Type B pancreatic cell (in vitro differentiated cells): ENCODE data around the gene CLDN2. TPM values are rescaled to one million over a fixed set of nuclear protein-coding genes. Genes with fewer than 3 reads are reported as not detected.

Experiments
- DNase-seq: peaks from one replicate; pipeline ENCODE4 v3.0.0; 2021; ENCODE audit warnings: mixed read lengths; ENCODE audit not compliant: unreplicated experiment; ENCODE audit errors: extremely low spot score
- H3K27ac Mint-ChIP-seq: 2 replicates; pipeline ENCODE4 v1.8.0; 2021; ENCODE audit warnings: mild to moderate bottlenecking, mixed read lengths
- H3K27me3 Mint-ChIP-seq: 2 replicates; pipeline ENCODE4 v1.8.0; 2021; ENCODE audit warnings: mixed read lengths
- H3K36me3 Mint-ChIP-seq: 2 replicates; pipeline ENCODE4 v1.8.0; 2021; ENCODE audit warnings: mixed read lengths
- H3K4me1 Mint-ChIP-seq: one replicate; pipeline ENCODE4 v1.8.0; 2021; ENCODE audit warnings: mixed read lengths; ENCODE audit not compliant: unreplicated experiment
- H3K4me3 Mint-ChIP-seq: 2 replicates; pipeline ENCODE4 v1.8.0; 2021; ENCODE audit warnings: mild to moderate bottlenecking, mixed read lengths
- H3K9me3 Mint-ChIP-seq: 2 replicates; pipeline ENCODE4 v1.8.0; 2021; ENCODE audit warnings: mixed read lengths
- CTCF ChIP-seq: fragments of 200-600 bp; sonication (generic); conservative IDR thresholded peaks from 2 replicates; pipeline ENCODE4 v1.5.0; 2021; ENCODE audit warnings: antibody characterized with exemption, mild to moderate bottlenecking
- total RNA-seq: library from RNA; stranded (reverse); gene quantifications from 2 replicates; pipeline ENCODE4 v1.2.1, GENCODE V29; 2021; ENCODE audit warnings: low replicate concordance

Gene CLDN2
- total RNA-seq, 1 donor from 2014 or later, result 4.9 TPM

DNA sequence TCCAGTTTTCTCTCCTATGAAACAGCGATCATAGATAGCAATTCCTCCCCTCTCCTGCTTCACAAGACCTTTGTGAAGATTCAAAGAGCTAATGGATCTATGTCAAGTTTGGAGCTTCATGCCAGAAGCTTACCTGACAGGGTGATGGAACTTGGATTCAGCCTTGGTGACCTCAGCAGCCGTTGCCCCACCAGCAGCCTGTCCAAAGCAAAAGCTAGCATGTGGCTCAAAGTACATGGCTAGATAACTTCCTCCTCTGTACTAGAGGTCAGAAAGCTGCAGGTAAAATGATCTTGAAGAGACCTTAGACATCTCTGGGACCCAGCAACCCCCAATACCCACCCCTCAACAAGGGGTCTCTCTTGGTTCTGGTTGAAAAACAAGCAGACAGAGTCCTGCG, 18.9 kb upstream of the CLDN2 start:
- DNase-seq, result no peak
- no peak for TF ChIP-seq CTCF
- H3K27ac Mint-ChIP-seq, result no peak overlapping the region
- no peaks in the 10 kb centered on the region for H3K36me3 Mint-ChIP-seq
- no peaks in the 10 kb centered on the region for H3K27me3 Mint-ChIP-seq
- H3K4me1 Mint-ChIP-seq, result peaks cover 4% of the 10 kb centered on the region
- H3K9me3 Mint-ChIP-seq, result no peaks in the 10 kb centered on the region
- no peak overlapping the region for H3K4me3 Mint-ChIP-seq

- no peaks in the 10 kb centered on the region for H3K36me3 Mint-ChIP-seq
- peaks cover 9% of the 10 kb centered on the region for H3K4me1 Mint-ChIP-seq
- no peak for TF ChIP-seq CTCF
- no peaks in the 10 kb centered on the region for H3K9me3 Mint-ChIP-seq
- no peak overlapping the region for H3K4me3 Mint-ChIP-seq
- no peak for DNase-seq
- no peaks in the 10 kb centered on the region for H3K27me3 Mint-ChIP-seq
- H3K27ac Mint-ChIP-seq, result no peak overlapping the region
Observed at GRCh38 chrX:106901781-106902219, 18.4 kb upstream of the CLDN2 start.

- no peaks in the 10 kb centered on the region for H3K9me3 Mint-ChIP-seq
- no peak for DNase-seq
- H3K4me3 Mint-ChIP-seq, result no peak overlapping the region
- no peak overlapping the region for H3K27ac Mint-ChIP-seq
- H3K4me1 Mint-ChIP-seq, result peaks cover 11% of the 10 kb centered on the region
- TF ChIP-seq CTCF, result no peak
- no peaks in the 10 kb centered on the region for H3K27me3 Mint-ChIP-seq
- no peaks in the 10 kb centered on the region for H3K36me3 Mint-ChIP-seq
Observed at GRCh38 chrX:106902684-106903083, 17.5 kb upstream of the CLDN2 start.

DNA sequence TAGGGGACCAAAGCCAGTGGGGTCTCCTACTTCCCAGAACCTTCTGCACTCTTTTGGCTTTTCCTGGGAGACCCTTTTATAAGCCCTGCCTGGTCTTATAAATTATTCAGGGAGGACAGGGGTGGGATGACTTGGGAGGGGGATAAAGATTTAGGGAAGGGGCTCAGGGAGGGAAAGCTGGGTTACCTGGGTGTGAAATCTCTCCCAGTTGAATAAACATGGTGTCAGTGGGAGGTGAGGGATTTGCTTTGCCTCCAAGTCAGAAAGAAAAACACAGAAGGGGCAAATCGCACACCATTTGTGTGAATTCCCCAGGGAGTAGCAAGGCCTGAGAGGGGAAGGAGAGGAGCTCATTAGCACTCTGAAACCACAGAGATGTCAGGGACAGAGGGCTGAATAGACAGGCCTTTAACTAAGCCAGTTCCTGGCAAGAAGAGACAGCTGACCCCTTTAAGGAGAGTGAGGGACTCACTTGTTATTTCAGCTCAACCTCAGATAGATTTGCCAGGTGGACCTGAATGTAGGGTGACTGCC, 16.8 kb upstream of the CLDN2 start, which contains the start of gene RIPPLY1:
Gene RIPPLY1, minus strand, starts transcription at position 51 of the 534 bp plus-strand sequence. CDS start 54 bp downstream, outside the sequence.
- H3K9me3 Mint-ChIP-seq, result peaks cover 5% of the 10 kb centered on the region

GRCh38 chrX:106903856-106904528, 16.2 kb upstream of the CLDN2 start:
- Mint-ChIP-seq H3K27me3 (no peaks in the 10 kb centered on the region), H3K4me1 (peaks cover 11% of the 10 kb centered on the region), H3K27ac (no peak overlapping the region), H3K4me3 (no peak overlapping the region), H3K36me3 (no peaks in the 10 kb centered on the region), H3K9me3 (peaks cover 5% of the 10 kb centered on the region)
- no peak for DNase-seq
- no peak for TF ChIP-seq CTCF

More for the DNA sequence above, 16.8 kb upstream of the CLDN2 start, which contains the start of gene RIPPLY1:
- Mint-ChIP-seq H3K27ac (no peak within 1 kb of the TSS), H3K36me3 (no peaks in the 10 kb centered on the region), H3K27me3 (no peaks in the 10 kb centered on the region), H3K4me1 (peaks cover 11% of the 10 kb centered on the region), H3K4me3 (no peak within 1 kb of the TSS)
- no peak for DNase-seq
- no peak for TF ChIP-seq CTCF
